Right lobe of liver (tissue), 6 donors: Measurements from ENCODE around the gene FGFBP1. TPM values are rescaled to one million over a fixed set of nuclear protein-coding genes. Genes with fewer than 3 reads are reported as not detected.

Source experiments
- ATAC-seq, 4 donors: fragments of 200-7000 bp; cut with Tn5 transposase; one replicate each; pipeline ENCODE4 v1.9.1; 2020; ENCODE audit warnings: mild to moderate bottlenecking in 4 of 4, moderate library complexity in 4 of 4
- DNase-seq, 3 donors: peaks; one replicate each; pipeline ENCODE4 v3.0.0-alpha.2; 2020
- H3K27ac ChIP-seq, 3 donors: fragments of 200-600 bp; one replicate each; pipeline ENCODE4 v1.8.0; 2022
- H3K27me3 ChIP-seq, 2 donors: fragments of 200-600 bp; one replicate each; pipeline ENCODE4 v1.8.0; 2022
- H3K36me3 ChIP-seq, 4 donors: fragments of 200-600 bp; sonication (generic) in 1 of 4; one replicate each; pipeline versions ENCODE4 v1.5.1 to v1.8.0; 2017 to 2022; ENCODE audit warnings: control low read depth in 1 of 4
- H3K4me1 ChIP-seq, 4 donors: fragments of 200-600 bp; sonication (generic) in 1 of 4; one replicate each; pipeline versions ENCODE4 v1.5.1 to v1.8.0; 2017 to 2022; ENCODE audit warnings: control low read depth in 1 of 4
- H3K4me3 ChIP-seq, 3 donors: fragments of 200-600 bp; one replicate each; pipeline ENCODE4 v1.8.0; 2022
- H3K9me3 ChIP-seq, 4 donors: fragments of 200-600 bp; sonication (generic) in 1 of 4; one replicate each; pipeline versions ENCODE4 v1.5.1 to v1.8.0; 2017 to 2022; ENCODE audit warnings: control low read depth in 1 of 4
- CTCF ChIP-seq, 4 donors: fragments of 200-600 bp in 3 of 4; fragments of 450-650 bp in 1 of 4; IDR thresholded peaks; one replicate each; pipeline versions ENCODE4 v1.5.1 to v1.8.0; 2016 to 2022; ENCODE audit warnings: antibody characterized with exemption in 4 of 4, mild to moderate bottlenecking in 2 of 4
- POLR2A ChIP-seq: fragments of 450-650 bp; IDR thresholded peaks from one replicate; pipeline ENCODE4 v1.6.1; 2017; ENCODE audit warnings: antibody characterized with exemption, mild to moderate bottlenecking
- WGBS: methylation state at CpG from one replicate; pipeline ENCODE4 v1.1.6; 2018; ENCODE audit warnings: low coverage, low lambda C conversion rate; ENCODE audit not compliant: insufficient coverage; ENCODE audit errors: missing lambda C conversion rate; 5-methylcytosine and 5-hydroxymethylcytosine counted together
- intact Hi-C, 2 donors: fragments of 100-400 bp; cut with DNase I; formaldehyde crosslinking; loops; one replicate each; pipeline versions ENCODE4 v1.11.2 to v1.14.1; 2022
- total RNA-seq, 6 experiments: library from RNA; depleted of rRNA in 2 of 6; stranded (reverse); fragments of >200 nt in 2 of 6; fragmentation: NEBNext Ultra II Directional in 3 of 6; extraction: Animal tissue kit (Norgen Biotek cat#: 25700) in 3 of 6; gene quantifications; one replicate each; pipeline versions ENCODE4 v1.1.0 to v1.2.4, GENCODE V29; 2016 to 2023
- donor health status: DM: no; HTN: yes; CAD: no.
- donor health status: DM: no; HTN: no; CAD: no.
- donor health status: DM: no; HTN: no; CAD: no.
- donor health status: DM: no; HTN: yes; CAD: no.
- donor health status: DM: no; HTN: yes; CAD: no.

The FGFBP1 gene
- total RNA-seq, 6 experiments from 2014 or later = not detected

GRCh38 chr4:15965325-15965724, 26.8 kb upstream of the FGFBP1 start:
- Histone ChIP-seq H3K36me3 (no peaks in the 10 kb centered on the region), H3K27ac (no peak overlapping the region), H3K27me3 (no peaks in the 10 kb centered on the region), H3K4me3 (no peak overlapping the region), H3K9me3 (no peaks in the 10 kb centered on the region), H3K4me1 (no peaks in the 10 kb centered on the region)
- TF ChIP-seq CTCF (IDR thresholded peaks at IDR 0.05) (no peak), POLR2A (no peak)
- no peak for ATAC-seq
- WGBS = 60% methylated on average over 5 of the region's 5 CpGs
- no peak for DNase-seq
- intact Hi-C loops = no loop called here

DNA sequence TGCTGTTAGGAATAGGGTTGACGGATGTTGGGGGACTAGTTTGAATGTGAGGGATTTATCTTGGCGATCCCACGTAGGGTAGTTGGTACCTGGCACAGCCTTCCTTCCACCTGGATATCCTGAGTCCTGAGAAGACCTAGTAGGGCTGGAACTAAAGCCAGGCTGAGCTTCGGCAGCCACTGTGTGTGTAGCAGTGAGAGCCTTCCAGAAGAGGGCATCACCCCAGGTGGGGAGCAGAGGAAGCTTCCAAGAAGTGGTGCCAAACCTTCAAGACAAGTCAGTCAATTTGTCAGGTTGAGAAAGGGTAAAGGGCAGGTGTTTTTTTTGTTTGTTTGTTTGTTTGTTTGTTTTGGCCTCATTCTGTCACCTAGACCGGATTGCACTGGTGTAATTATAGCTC, 25.6 kb upstream of the FGFBP1 start:
- WGBS = 74% methylated on average over 5 of the region's 5 CpGs

DNA sequence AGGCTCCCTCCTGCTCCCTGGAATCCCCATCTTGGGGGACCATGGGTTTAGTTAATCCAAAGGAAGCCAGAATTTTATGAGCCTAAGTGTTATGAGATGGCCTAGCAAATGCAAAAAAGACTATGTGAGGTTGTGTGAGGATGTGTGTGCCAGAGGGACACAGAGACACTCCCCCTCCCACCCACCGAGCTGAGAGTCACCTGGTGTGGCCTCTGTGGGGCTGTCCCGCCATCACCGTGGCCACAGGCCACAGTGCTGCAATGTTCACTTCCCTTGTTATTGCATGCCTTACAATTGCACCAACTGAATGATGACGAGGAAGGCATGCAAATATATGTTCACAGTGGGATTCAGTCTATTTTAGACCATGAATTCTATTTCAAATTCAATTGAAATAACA, 25.0 kb upstream of the FGFBP1 start:
- TF ChIP-seq CTCF (IDR thresholded peaks at IDR 0.05) (no peak), POLR2A (no peak)
- no peaks in the 10 kb centered on the region for H3K9me3 ChIP-seq
- no peaks in the 10 kb centered on the region for H3K4me1 ChIP-seq
- intact Hi-C loops = no loop called here
- H3K4me3 ChIP-seq = no peak overlapping the region
- DNase-seq (no peak), ATAC-seq (peak in 2 of 4 donors; percentile 10 to 34)
- no peak overlapping the region for H3K27ac ChIP-seq
- H3K36me3 ChIP-seq = no peaks in the 10 kb centered on the region
- WGBS = 46% methylated on average over 3 of the region's 4 CpGs
- H3K27me3 ChIP-seq = no peaks in the 10 kb centered on the region

More for the DNA sequence above, 25.6 kb upstream of the FGFBP1 start:
- H3K9me3 ChIP-seq = no peaks in the 10 kb centered on the region
- H3K4me1 ChIP-seq = no peaks in the 10 kb centered on the region
- ATAC-seq = no peak
- intact Hi-C loops = no loop called here
- no peak for DNase-seq
- H3K4me3 ChIP-seq = no peak overlapping the region
- TF ChIP-seq POLR2A (no peak), CTCF (IDR thresholded peaks at IDR 0.05) (no peak)
- H3K27me3 ChIP-seq = no peaks in the 10 kb centered on the region
- H3K36me3 ChIP-seq = no peaks in the 10 kb centered on the region
- no peak overlapping the region for H3K27ac ChIP-seq

- intact Hi-C loops = no loop called here
- peak; percentile 47 to 76 (median 54) for ATAC-seq
- Histone ChIP-seq H3K36me3 (no peaks in the 10 kb centered on the region), H3K9me3 (no peaks in the 10 kb centered on the region), H3K27me3 (no peaks in the 10 kb centered on the region), H3K4me3 (no peak within 1 kb of the TSS), H3K27ac (no peak within 1 kb of the TSS), H3K4me1 (no peaks in the 10 kb centered on the region)
- TF ChIP-seq CTCF (IDR thresholded peaks at IDR 0.05) (peak in 3 of 4 donors; percentile 12 to 30 (median 25)), POLR2A (no peak)
- peak in 1 of 3 donors; percentile 31 for DNase-seq
- WGBS = 10% methylated on average over 2 of the region's 9 CpGs
These were observed 24.5 kb upstream of the FGFBP1 start, which contains the start of gene FGFBP2 for GRCh38 chr4:15963001-15963451. TSS of gene FGFBP2 (minus strand) at chr4:15963175. CDS start at chr4:15963129, 46 bp downstream.
